Bronchial epithelial cell (primary cell): ENCODE measurements around the gene REEP3. TPM values are rescaled to one million over a fixed set of nuclear protein-coding genes. Genes with fewer than 3 reads are reported as not detected.

Experiments used
- DNase-seq: peaks from one replicate; pipeline ENCODE4 v3.0.0-alpha.2; 2010; ENCODE audit warnings: low read depth
- FAIRE-seq: peaks from 2 replicates; lab custom pipeline; 2011; peaks lifted over from hg19 to GRCh38; lab: Jason Lieb, UNC
- H3K27me3 ChIP-seq: 2 replicates; pipeline ENCODE4 v1.5.1; 2011; ENCODE audit warnings: low read length; ENCODE audit not compliant: control insufficient read depth, insufficient read depth
- H3K36me3 ChIP-seq: 2 replicates; pipeline ENCODE4 v1.5.1; 2011; ENCODE audit warnings: low read length; ENCODE audit not compliant: control insufficient read depth, insufficient read depth
- H3K4me3 ChIP-seq: 2 replicates; pipeline ENCODE4 v1.5.1; 2011; ENCODE audit warnings: mild to moderate bottlenecking, low read depth, low read length, control low read depth
- total RNA-seq: library from RNA; depleted of rRNA; stranded (reverse); fragments of >200 nt; gene quantifications from 2 replicates; pipeline ENCODE4 v1.2.1, GENCODE V29; 2014
- TF ChIP-seq, protein P1 (sequence below): IDR thresholded peaks from 2 replicates; pipeline ENCODE4 v1.5.1; 2011; ENCODE audit warnings: mild to moderate bottlenecking, moderate library complexity, low read length, control low read depth, inconsistent platforms; ENCODE audit not compliant: insufficient read depth, severe bottlenecking

The REEP3 gene
- total RNA-seq, 1 donor from 2014 or later, result 52.1 TPM

DNA sequence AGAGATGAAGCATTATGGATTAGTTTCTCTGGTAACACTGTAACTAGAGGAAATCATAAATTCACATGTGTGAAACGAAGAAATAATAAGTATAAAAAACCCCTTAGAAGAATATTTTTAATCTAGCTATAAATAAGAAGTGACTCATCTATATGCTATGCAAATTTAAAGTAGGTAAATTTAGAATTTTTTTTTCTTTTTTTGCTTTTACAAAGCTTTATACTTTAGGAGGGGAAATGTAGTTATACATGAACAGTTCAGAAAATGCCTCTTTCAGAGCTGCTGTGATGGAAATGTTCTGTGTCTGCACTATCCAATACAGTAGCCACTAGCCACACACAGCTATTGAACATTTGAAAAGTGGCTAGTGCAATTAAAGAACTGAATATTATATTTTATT lies 87.3 kb downstream of the REEP3 start:
- TF ChIP-seq, protein P1, sequence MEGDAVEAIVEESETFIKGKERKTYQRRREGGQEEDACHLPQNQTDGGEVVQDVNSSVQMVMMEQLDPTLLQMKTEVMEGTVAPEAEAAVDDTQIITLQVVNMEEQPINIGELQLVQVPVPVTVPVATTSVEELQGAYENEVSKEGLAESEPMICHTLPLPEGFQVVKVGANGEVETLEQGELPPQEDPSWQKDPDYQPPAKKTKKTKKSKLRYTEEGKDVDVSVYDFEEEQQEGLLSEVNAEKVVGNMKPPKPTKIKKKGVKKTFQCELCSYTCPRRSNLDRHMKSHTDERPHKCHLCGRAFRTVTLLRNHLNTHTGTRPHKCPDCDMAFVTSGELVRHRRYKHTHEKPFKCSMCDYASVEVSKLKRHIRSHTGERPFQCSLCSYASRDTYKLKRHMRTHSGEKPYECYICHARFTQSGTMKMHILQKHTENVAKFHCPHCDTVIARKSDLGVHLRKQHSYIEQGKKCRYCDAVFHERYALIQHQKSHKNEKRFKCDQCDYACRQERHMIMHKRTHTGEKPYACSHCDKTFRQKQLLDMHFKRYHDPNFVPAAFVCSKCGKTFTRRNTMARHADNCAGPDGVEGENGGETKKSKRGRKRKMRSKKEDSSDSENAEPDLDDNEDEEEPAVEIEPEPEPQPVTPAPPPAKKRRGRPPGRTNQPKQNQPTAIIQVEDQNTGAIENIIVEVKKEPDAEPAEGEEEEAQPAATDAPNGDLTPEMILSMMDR, result no peak
- no peak for DNase-seq
- FAIRE-seq, result no peak
- H3K4me3 ChIP-seq, result no peak overlapping the region
- H3K36me3 ChIP-seq, result peaks cover 1% of the 10 kb centered on the region
- H3K27me3 ChIP-seq, result no peaks in the 10 kb centered on the region

DNA sequence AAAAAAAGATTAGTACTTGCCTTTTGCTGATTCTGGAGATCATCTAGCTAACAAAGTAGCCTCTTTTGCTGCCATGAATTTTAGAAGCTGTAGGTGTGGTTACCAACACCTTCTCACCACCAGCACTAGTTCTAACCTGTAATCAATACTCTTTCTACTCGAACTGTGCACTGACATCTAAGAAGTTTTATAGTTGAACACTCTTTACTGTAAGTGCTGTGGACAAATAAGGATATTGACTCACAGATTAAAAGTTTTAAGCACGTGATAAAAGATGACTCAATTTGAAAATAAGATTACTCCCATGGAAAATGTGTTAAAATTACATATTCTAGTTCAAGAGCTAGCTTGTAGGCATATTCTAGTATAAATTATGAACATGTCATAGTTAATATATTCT lies 89.9 kb downstream of the REEP3 start:
- H3K4me3 ChIP-seq, result no peak overlapping the region
- H3K27me3 ChIP-seq, result no peaks in the 10 kb centered on the region
- TF ChIP-seq, protein P1, result no peak
- H3K36me3 ChIP-seq, result peaks cover 1% of the 10 kb centered on the region
- FAIRE-seq (no peak), DNase-seq (peak; percentile 74)

DNA sequence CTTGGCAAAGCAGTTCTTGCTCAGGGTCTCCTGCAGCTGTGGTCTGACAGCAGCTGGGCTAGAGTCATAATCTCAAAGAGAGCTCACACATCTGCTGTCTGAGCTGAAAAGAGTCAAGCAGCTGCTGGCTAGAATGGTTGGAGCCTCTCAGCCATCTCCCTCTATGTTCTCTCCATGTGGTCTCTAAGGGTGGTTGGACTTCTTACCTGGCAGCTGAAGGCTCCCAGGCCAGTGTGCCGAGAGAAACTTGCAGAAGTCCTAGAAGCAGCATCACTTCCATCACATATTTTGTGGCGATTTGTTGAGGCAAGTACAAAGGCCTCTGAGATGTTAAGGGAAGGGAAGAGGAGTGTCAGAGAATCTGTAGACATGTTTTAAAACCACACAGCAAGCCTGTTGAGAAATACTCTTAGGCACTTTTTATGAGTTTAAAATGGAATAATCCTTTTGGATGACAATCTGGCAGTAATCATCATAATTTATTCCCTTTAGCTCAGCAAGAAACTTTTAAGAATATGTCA lies 93.2 kb downstream of the REEP3 start:
- DNase-seq (no peak), FAIRE-seq (no peak)
- no peak overlapping the region for H3K4me3 ChIP-seq
- H3K36me3 ChIP-seq, result peaks cover 1% of the 10 kb centered on the region
- H3K27me3 ChIP-seq, result no peaks in the 10 kb centered on the region
- TF ChIP-seq, protein P1, result no peak

DNA sequence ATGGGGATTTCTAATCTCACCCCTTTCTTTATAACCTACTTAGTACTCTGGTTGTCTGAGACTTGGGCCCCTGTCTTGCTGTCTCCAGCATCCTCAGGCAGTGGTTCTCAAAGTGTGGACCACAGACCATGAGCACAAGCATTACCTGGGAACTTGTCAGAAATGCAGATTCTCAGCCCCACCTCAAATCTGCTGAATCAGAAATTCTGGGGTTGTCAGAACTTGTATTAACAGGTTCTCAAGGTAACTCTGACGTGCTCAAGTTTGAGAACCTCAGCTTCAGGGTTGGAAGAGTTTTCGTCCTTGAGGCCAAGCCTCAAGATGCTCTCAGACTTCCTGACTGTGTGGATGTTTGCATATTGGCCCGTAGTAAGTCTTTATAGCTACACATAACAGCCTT lies 97.4 kb downstream of the REEP3 start:
- FAIRE-seq (no peak), DNase-seq (no peak)
- Histone ChIP-seq H3K36me3 (no peaks in the 10 kb centered on the region), H3K4me3 (no peak overlapping the region), H3K27me3 (no peaks in the 10 kb centered on the region)
- TF ChIP-seq, protein P1, result no peak

DNA sequence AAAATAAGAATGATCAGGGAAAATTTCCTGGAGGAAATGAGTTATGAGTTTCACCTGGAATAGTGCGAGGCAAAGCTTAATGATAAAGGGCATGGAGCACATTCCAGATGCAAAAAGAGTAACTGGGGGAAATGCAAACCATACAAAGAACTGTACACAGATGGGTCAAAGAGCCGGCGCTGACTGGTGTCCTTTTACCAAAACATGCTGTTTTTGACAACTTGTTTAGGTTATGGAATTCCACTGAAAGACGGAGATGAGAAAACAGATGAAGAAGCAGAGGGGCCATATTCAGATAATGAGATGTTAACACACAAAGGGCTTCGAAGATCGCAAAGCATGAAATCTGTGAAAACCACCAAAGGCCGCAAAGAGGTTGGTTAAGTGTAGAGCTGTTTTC lies 98.2 kb downstream of the REEP3 start:
- H3K4me3 ChIP-seq, result no peak overlapping the region
- DNase-seq (no peak), FAIRE-seq (no peak)
- H3K27me3 ChIP-seq, result no peaks in the 10 kb centered on the region
- H3K36me3 ChIP-seq, result no peaks in the 10 kb centered on the region
- TF ChIP-seq, protein P1, result no peak

DNA sequence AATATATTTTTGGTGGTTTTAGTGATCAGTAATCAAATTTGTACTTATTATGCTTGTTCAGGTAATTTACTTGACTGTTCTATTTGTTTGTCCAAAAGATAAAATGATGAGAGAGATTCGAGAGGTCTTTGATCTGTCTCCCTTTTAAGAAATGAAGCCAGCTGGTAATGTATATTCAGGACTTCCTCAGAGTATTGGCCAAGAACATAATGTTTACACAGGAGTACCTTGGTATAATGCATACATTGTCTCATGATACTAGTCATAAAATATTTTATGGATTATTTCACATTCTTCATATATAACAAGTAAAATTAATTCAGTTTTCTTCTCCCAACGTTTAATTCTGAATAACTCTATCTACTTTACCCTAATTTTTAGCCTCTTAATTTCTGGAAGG lies 100.9 kb downstream of the REEP3 start:
- FAIRE-seq (no peak), DNase-seq (no peak)
- no peaks in the 10 kb centered on the region for H3K36me3 ChIP-seq
- no peaks in the 10 kb centered on the region for H3K27me3 ChIP-seq
- H3K4me3 ChIP-seq, result no peak overlapping the region
- TF ChIP-seq, protein P1, result no peak
